ENCODE measurements around the gene PTPRO. TPM values are rescaled to one million over a fixed set of nuclear protein-coding genes. Genes with fewer than 3 reads are reported as not detected.

The PTPRO gene
- total RNA-seq: 5.2 TPM
- long read RNA-seq, partial matches to known transcripts: 0 of 11 reads
- long read RNA-seq, other reads (novel, unspliced or antisense): 6 of 11 reads

DNA sequence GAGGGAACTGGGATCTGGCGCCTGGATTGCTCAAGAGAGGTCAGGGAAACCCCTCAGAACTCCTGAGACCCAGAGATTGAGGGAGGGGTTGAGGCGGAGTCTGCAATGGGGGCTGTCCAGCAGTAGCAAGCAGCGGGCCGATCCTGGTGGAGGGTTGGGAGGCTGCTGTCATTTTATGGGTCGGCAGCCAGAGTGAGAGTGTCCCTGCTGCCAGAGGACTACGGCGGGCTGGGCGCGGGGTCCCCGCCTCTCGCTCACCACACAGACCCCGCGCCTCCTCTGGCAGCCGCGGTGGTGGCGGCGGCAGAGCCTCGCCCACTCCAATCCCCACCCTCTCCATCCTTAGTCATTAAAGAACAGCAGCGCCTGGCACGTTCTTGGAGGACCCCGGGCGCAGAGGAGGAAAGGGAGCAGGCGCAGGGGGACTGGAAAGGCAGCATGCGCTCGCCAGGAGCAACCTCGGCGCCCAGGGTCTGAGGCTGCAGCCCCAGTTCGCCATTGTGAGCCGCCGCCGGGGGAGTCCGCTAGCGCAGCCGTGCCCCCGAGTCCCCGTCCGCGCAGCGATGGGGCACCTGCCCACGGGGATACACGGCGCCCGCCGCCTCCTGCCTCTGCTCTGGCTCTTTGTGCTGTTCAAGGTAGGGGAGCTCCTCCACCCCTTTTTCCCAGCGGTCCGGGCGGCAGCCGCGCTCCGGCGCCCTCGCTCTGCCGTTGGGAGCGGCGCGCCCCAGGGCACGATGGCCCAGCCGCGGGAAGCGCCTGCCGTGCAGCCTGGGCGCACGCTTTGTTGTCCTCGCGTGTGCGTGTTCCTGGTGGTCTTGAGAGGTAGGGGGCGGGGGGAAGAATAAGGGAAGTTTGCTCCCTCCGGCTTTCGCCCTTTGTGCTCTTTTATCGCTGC is at the start of gene PTPRO:
PTPRO (plus strand) TSS at position 345 of the 898 bp plus-strand sequence.
- no peak for DNase-seq (ENCODE audit: low spot score)

DNA sequence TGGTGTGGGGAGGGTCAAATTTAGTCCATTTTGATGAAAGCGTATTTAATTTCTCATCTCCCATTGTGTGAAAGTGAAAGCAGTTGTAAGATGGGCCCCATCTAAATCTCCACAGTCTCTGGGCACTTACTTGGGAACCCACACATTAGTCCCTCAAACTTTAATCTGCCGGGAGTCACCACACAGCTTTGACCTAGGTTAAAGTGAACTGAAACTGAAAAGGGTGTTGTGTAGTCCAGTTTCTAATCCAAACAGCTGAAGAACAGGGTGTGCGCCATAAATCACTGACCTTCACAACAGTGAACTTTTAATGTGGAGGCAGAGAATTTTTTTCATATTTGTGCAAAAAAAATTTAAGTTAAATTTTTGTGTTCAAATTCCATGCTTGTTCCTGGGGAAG is 48.4 kb upstream of the PTPRO start:
- no peak for DNase-seq (ENCODE audit: low spot score)

DNA sequence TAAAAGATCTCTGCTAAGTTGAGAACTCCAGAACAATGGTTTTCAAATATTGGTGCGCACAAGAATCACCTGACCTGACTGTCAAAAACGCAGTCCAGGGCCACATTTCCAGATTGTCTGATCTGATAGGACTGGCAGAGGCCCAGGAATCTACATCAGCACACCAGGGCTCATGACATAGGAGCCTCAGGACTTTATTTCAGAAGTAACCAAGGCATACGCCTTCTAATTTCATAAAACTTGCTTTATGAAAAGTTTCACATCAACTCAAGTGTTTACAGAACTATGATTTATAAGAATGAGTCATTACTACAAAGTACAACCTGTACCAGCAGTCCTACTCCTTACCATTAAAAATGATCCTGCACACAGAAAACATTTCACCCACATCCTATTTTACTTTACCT is 47.7 kb upstream of the PTPRO start:
- no peak for DNase-seq (ENCODE audit: low spot score)

DNA sequence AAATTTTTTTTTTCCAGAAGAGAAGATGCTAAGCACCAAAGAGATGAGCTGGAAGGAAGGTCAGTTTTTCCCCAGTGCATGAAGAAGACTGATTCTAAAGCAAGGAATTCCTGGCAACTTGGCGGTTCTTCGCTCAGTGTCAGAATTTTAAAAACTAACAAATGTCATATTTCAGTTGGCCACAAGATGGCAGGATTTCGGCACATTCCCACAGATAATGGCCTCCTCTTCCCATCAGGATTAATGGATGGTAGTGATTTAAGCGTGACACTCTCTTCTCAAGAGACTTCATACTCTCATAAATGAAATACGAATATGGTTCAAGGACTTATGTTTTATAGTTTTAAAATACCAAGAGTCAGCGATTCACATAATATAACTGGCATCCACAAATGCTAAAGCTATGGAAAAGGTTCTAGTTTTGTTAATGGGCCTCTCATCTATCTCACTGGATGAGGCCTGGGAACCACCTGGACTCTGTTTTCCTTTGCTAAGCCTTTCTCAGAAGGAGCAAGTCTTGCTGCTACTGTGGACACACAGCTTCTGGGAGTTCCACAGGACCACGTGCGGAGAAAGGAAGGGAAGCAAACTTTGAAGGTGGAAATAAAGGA is 46.1 kb upstream of the PTPRO start:
- DNase-seq (ENCODE audit: low spot score): no peak

DNA sequence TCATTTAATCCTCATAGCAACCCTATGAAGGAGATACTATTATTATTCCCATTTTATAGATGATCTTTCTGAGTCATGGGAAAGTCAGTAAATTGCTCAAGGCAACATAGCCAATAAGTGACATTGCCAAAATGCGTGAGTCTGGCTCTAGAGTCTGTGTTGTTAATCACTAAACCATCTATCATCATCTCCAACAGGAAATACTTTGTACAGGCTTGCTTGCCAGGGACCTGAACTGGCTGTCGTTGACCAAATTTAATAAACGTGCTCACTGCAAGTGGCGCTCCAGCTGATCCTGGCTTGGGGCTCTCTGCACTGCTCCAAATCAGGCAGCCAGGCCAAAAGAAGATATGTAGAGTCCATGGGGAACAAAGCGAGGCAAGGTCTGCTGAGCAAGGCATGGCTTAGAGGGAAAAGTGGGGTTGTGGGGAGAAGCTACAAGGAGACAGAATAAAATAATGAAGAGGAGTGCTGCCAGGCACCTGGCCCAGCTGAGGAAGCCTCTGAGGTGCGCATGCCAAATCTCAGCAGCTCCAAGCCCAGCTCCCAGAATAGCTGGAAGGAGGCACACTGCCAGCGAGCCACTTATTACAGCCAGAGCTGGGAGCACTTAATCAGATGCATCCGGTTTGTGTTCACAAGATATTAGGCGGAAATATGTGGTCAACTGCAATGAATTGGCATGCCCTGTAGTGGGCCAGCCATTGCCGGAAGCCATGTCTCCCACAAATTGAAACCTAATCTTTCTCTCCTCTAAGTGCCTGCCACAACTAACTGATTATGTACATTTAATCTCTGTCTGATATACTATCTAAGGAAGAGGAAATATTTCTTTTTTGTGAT is 43.3 kb upstream of the PTPRO start:
- no peak for DNase-seq (ENCODE audit: low spot score)

DNA sequence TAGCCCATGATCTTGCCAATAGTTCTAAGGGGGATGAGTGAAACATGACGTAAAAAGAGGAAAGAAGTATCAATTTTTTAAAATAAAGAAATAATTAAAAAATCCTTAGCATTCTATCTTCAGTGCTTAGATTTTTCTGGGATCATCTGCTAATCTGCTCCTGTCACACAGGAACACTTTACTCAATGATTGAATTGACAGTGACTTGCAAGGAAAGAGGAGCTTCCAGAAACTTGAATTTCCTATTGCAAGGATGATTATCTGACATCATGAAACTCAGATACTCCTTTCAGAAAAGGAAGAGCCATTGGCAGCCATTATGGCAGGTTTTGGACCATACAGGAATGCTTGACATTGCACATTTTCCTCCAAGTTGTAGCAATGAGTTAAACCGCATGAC is 41.4 kb upstream of the PTPRO start:
- no peak for DNase-seq (ENCODE audit: low spot score)

DNA sequence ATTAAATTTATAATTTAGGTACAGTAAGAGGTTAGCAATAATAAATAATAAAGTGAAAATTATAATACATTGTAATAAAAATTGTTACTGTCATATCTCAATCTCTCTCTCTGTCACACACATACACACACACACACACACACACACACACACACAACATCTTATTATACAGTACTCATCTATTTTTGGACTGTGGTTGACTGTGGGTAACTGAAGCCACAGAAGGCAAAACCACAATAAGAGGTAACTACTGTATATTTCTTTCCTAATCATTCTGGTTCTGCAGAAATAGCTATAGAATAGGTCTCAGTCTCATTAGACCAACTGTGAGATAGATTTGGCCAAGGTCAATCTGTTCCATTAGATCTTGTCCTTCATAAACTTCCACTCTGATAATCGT is 33.1 kb upstream of the PTPRO start:
- DNase-seq (ENCODE audit: low spot score): no peak

DNA sequence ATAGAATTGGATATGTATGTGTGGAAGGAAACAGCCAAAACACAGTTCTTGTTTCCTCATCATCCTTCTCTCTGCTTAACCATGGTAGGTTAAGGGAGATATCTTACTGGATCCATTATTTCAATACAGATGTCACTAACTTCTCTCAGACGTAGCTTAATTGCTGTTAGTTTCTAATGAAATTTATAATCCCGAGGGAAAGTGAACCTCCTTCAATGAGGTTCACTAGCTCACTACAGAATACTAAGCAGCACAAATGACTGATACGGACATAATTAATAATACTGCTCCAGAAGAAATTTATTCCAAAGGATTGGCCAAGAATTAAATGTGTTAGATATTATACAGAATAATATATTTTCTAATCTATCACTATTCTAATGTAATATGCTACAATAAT is 28.6 kb upstream of the PTPRO start:
- no peak for DNase-seq (ENCODE audit: low spot score)

DNA sequence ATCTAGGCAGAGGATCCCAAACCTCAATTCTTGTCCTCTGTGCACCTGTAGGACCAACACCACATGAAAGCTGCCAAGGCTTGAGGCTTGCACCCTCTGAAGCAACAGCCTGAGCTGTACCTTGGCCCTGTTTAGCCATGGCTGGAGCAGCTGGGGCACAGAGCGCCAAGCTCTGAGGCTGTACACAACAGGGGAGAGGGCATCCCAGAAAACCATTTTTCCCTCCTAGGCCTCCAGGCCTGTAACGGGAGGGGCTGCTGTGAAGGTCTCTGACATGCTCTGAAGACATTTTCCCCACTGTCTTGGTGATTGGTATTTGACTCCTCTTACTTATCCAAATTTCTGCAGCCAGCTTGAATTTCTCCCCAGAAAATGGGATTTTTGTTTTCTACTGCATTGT is 22.4 kb upstream of the PTPRO start:
- DNase-seq (ENCODE audit: low spot score): no peak

DNA sequence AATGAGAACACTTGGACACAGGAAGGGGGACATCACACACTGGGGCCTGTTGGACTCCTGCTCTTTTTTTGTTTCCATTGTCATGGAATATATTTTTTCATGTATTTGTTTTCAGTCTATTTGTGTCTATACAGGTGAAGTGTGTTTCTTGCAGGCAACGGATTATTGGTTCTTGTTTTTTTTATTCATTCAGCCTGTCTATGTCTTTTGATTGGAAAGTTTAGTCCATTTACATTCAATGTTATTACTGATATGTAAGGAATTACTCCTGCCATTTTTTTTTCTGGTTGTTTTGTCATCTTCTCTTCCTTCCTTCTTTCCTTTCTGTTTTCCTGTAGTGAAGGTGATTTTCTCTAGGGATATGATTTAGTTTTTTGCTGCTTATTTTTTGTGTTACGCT is 18.0 kb upstream of the PTPRO start:
- no peak for DNase-seq (ENCODE audit: low spot score)

DNA sequence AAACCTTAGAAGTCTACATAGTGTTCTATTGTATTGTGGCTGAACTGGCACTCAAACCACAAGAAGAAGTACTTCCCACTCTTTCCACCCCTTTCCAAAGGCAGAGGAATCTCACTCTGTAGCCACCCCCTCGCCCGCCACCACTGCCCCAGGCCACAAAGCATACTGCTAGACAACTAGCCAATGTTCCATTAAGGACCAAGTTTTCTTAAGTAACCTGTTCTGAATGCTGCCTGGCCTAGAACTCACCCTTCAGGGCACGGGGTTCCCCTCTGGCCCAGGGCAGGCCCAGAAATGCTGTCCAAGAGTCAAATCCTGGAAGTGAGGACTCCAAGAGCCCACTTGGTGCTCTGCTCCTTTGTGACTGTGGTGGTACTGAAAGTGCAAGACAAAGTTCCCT is 15.7 kb upstream of the PTPRO start:
- no peak for DNase-seq (ENCODE audit: low spot score)

DNA sequence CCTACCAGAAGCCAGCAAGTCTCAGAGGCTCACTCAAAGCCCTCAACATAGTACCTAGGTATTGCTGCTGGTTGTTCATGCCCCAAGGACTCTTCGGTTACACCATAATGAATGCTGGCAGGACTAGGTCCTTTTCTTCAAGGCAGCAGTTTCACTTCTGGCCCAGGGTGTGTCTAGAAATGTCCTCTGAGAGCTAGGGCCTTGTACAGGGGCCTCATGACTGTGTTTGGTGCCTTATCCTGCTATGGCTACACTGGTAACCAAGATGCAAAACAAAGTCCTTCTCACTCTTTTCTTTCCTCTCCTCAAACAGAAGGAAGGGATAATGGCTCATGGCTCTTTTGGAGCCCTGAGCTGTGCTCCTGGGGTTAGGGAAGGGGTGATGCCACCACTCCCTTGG is 15.2 kb upstream of the PTPRO start:
- DNase-seq (ENCODE audit: low spot score): no peak

DNA sequence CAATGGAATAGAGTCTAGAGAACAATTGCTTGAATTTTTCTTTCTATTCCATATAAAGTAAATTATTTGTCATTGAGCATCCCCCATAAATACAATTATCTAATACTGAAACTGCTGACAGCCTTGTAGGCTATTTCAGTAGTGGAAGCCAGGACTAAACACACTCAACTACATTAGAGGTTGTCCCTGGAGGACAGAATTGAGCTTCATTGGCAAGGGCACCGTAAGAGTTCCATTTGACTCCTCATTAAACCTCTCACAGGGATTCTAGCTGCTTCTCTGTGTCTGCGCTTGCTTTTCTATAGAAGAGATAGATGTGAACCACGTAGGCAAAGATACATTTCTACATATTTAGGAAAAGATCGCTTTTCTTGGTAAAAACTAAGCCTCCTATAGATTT is 3.5 kb upstream of the PTPRO start:
- no peak for DNase-seq (ENCODE audit: low spot score)

DNA sequence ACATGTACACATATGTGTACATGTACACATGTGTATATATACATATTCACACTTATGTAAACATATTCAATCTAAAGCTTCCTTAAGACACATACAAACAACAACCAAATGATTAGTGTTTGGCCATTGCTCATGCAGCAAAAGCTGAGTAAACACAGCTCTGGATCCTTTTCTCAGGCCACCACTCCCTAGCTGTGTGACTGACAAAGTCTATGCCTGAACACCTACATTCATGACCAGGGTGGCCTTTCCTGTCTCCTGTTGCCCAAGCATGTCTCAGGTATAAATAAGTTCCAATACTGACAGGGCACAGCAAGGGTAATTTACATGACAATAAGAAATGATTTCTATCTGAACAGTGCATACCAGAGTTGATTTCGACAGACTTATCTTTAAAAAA is 1.4 kb upstream of the PTPRO start:
- DNase-seq (ENCODE audit: low spot score): no peak

DNA sequence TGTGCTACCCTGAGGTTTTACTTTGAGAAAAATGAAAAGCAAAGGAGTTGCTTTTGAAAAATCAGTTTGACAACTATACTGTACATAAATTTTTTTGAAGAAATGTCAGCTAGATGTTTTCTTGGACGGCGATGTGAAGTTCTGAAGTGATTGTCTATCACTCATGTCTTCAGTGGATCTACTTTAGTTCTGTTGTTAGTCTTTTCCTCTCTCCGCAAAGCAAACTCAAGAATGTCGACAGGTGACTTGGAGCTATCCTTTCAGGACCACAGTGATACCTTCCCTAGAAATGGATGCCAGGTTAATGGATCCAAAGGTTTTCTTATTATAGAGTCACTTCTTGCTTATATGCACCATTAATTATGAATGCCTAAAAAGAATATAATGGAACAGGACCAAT is 1.2 kb downstream of the PTPRO start:
- DNase-seq (ENCODE audit: low spot score): no peak

DNA sequence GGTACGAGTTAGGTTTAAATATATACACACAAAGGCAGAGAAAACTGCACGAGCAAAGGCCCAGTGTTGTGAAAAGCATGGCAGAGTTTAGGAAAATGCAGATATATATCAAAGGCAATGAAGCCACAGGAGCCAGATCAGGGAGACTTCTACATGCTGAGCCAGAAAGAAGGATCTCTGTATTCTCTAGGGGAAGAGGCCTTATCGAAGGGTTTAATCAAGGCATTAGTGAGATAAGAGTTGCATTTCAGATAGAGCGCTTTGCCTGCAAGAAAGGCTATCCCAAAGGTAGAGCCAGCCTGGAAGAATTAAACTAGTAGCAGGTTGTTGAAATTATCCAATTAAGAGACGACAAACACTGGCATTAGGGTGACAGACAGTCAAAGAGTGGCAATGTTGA is 7.6 kb downstream of the PTPRO start:
- DNase-seq (ENCODE audit: low spot score): no peak

DNA sequence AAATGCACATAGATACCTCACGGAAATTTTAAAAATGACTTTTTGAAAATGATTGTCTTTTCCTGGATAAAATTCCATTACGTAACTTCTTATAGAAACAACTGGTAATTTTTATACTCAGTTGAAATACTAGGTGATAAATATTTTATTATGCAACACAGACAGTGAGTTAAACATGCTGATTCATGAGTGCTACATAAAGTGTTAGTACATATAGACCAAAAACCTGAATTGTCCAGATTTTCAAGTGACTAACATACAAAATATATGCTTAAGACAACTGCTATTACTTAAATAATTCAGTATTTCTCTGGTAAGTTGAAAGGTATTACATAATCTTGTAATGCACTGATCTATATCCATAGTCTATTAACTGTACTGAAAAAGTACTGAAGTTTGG is 11.9 kb downstream of the PTPRO start:
- DNase-seq (ENCODE audit: low spot score): no peak

DNA sequence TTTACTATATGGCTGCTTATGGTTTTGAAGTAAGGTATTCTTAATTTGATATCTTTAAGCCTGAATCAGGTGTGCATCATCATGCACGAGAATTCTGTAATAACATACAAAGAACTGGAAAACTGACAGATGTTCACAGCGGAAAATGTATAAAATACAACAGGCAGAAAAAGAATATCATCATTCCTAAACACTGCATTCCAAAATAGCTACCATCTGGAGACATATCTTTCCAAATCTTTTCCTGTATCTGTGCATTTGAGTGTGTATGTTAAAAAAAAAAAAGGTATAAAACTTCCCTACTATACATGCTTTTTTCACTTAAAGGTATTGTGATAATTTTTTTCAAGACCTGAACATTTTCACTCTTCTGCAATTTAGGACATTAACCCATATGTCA is 13.7 kb downstream of the PTPRO start:
- DNase-seq (ENCODE audit: low spot score): no peak

DNA sequence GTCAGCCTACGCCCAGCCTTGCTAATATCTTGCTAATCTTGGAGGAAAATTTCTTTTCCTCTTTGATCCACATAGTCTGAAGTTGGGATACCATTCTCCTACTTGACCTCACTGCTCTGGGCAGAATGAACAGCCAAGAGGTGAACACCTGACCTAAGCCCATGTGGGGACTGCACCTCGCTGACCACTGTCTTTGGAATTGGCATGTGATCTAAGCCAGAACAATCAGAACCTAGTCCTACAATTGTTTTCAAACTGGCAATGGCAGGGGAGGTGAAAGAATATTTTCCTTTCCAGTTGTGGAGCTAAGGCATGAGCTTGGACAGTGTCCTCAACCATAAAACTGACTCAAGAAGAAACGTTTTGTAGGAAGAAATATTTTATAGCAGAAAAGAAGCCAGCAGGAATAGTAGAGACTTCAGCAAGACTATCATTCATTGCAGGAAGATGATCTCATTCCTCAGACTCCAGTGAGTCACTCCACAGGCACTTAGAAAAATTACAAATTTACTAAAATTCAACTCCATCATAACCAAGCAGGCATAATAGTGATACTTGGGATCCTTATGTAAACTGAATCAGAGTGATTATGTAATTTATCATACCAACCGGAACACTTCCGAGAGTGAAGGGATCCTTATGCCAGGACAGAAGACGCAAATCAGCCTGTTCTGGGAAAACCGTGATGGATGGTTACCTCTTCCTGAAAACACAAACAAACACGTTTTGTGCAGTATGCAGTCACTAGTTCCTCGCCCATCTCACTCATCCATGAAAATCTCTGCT is 14.7 kb downstream of the PTPRO start:
- DNase-seq (ENCODE audit: low spot score): no peak

DNA sequence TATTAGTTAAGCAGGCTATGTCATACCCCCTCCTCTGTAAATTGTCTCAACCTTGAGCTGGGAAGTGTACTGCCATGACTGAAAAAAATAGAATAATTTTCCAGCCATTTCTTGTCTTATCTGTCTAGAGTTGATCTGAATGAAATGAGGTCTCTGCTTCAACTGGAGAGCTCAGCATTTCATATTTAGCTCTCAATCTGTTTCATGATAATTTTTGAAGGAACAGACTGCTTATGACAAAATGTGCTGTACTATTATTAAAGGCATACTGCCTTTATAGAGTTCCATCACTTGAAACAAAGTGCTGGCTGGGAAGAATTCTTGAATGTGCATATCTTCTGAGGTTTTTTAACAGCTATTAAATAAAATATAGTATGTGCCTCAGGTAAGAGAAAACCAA is 19.1 kb downstream of the PTPRO start:
- DNase-seq (ENCODE audit: low spot score): no peak

DNA sequence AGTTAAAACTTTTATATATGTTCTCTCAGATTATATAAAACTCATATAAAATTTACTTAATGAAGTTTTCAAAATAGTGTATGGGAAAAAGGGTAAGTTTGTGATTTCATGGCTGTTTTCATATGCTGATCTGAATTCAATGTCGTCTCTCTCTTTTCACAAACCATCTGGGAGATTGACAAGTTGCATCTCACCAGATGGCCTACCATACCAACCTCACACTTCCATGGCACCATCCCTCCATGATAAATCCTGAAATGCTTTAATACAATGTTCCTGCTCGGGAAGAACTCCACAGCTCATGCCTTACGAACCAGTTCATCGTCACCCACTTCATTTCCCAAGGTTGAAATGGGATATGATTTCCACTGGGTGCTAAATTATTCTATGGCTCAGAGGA is 22.3 kb downstream of the PTPRO start:
- no peak for DNase-seq (ENCODE audit: low spot score)

All from mesenteric fat pad (tissue), 1 donor.